GM21526 (cell line): ENCODE measurements around the gene TMEM72.

Experiments used
- ATAC-seq: cut with Tn5 transposase; IDR thresholded peaks from one replicate; pipeline ENCODE4 v1.9.1; 2021; ENCODE audit warnings: moderate library complexity; ENCODE audit not compliant: unreplicated experiment, low FRiP score

Gene TMEM72

GRCh38 chr10:44965104-44965503 lies 54.0 kb downstream of the TMEM72 start:
- no peak for ATAC-seq

GRCh38 chr10:44965651-44966097 lies 54.5 kb downstream of the TMEM72 start:
- ATAC-seq: no peak

GRCh38 chr10:44966129-44966815 lies 55.1 kb downstream of the TMEM72 start:
- no peak for ATAC-seq

DNA sequence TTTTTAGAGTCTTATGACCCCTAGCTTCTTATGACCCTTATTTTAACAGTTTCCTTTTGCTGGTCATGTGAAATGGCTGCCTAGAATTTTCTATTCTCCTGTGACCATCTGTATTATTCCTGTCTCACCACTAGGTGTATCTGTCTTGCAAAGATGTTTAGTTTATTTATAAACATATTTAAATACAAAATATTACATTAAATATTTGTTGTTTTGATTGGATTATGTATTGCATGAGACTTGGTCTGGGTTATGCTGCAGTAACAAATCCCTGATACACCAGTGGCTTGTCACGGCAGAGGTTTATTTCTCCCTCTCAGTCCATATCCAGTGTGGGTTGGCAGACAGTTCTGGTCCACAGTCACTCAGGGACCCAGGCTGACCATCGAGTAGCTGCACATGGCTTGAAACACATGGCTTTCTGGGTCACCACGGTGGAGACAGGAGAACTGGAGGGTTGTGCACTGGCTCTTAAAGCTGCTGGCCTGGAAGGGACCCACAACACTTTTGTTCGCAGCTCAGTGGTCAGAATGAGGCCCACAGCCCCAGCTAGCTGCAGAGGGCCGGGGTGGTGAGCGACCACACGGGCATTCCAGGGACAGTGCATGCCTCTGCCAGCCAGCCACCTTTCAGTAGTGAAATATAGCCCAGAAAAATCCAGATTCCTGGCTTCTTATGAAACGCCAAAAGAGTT lies 55.8 kb downstream of the TMEM72 start:
- ATAC-seq: no peak

DNA sequence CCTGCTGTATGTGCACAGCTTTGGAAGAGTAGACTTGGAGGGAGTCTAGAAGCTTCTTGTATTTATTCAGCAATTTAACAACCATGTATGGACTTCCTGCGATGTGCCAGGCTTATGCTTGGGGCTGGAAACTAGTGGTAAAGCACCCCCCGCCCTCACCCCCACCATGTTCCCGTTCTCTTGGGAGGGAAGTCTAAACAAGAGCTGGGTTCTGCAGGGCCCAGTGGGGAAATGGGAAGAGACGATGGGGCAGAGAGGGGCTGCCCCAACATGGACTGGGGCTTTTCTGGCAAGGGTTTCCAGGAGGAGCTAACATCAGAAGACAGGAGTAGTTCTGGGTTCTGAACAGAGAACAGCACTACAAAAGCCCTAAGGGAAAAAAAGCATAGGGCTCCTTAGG lies 56.5 kb downstream of the TMEM72 start:
- ATAC-seq: no peak

DNA sequence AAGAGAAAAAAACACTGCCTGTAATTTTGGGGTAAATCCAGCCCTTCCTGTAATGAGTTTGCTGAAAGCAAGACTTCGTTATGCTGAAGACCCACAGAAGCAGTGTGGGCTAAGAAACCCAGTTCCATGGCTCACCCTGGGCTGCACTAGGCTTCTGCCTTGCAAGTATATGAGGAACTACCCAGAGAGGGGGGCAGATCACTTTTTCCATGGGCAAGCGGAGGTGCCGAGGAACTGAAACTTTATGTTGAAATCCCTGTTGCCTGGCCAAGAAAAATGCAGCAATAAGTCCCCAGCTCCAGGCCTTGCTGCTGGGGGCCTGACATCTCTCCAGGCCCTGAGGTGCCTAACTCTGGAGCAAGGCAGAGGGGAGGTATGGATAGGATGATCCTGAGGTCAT lies 57.0 kb downstream of the TMEM72 start:
- ATAC-seq: no peak

GRCh38 chr10:44968500-44969400 lies 57.6 kb downstream of the TMEM72 start:
- no peak for ATAC-seq

DNA sequence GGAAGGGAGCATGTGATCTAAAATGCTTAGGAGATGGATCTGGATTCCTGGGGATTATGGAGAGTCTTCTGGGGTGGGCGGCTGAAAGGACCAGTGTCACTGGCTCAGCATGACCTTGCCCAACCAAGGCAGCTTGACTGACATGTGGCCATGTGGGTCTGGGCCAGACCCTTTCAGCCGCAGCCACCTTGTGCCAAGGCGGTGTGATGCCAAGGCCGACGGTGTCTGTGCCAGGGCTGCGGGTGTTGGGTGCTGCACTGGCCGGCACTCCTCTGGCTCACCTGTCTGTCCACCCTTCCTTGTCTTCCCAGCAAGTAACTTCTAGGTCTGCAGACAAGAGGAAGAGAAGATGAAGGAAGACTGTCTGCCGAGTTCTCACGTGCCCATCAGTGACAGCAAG lies 58.7 kb downstream of the TMEM72 start:
- ATAC-seq: no peak

DNA sequence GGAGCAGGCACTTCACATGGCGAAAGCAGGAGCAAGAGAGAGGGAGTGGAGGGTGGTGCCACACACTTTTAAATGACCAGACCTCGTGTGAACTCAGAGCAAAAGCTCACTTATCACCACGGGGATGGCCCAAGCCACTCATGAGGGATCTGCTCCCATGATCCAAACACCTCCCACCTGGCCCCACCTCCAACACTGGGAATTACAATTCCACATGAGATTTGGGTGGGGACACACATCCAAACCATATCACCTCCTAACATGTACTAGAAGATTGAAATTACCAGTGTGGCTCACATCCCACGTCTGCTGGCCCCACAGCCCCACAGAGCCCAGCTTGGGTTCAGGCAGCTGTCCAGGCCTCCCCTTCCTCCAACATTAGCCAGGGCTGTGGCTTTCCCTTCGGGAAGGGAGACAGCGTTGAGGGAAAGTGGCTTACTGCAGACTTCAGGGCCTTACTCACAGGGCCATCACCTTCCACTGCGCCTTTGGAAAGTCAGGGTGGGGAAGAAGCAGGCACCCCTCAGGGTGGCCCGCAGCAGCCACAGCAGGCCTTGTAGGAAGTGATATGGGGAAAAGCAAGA lies 59.8 kb downstream of the TMEM72 start:
- no peak for ATAC-seq

DNA sequence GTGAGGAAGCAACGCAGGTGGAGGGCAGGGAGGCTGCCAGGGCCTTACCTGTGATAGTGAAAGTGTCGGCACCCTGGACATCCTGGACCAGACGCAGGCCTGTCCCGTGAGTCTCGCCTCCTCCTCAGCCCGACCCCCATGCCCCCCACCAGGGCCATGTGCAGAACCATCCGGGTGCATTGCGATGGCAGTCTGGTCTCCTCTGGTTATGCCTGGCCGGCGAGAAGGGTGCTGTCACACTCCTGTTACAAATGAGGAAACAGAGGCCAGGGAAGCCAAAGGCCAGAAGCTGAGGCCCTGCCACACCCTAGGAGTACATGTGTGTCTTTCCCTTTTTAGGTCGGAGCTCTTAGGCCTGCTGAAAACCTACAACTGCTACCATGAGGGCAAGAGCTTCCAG lies 60.3 kb downstream of the TMEM72 start:
- no peak for ATAC-seq

DNA sequence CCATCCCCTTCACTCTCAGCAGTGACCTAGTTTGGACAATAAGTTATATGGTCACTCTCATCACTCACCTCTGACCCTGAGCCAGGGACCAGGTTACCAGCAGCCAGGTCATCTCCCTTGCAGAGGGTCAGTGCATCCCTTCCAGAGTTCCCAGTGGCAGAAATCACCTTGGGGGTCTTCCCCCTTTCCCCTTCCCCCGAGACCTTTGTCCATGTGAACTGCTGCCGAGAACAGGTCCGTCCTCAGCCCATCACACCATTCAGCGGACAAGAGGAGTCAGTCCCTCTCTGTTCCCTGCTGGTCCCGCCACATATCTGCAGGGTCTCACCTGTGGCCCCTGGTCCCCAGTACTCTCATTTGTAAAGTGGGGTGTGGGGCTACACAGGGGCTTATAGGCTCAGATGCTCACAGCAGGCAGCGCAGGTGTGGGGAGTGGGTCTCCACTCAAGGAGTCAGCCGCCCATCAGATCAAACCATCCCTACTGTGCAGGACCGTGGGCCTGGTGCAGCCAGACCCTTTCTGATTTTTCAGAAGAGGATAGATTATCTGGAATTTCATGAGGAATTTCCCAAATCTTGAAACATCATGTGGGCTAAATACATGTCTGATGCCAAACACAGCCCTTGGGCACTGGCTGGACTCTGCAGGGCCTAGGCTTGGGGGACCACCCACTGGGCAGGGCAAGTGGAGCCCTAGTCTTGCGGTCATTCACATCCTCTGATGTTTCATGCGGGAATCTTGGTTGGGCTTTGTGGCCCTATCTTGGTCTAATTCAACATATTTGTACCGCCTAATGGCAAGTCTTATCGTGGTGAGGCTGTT lies 61.0 kb downstream of the TMEM72 start:
- no peak for ATAC-seq

DNA sequence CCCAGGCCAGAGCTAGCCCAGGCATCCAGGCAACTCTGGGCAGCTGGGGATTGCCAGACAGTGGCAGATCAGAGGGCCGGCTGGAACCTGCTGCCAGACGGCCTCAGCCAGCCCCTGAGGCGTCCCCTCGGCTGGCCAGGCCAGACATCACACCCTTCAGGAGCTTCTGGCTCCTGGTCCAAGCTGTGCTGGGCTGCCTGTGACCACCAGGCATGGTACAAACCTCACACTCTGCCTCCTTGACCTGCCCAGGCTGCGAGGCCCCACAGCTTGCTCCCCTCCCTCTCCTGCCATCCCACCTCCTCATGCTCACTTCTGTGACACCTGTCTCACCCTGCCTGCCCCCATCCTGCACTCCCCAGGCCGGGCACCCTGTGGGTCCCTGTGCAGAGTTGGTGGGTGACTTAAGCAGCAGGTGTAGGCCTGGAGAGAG lies 61.8 kb downstream of the TMEM72 start:
- ATAC-seq: no peak

DNA sequence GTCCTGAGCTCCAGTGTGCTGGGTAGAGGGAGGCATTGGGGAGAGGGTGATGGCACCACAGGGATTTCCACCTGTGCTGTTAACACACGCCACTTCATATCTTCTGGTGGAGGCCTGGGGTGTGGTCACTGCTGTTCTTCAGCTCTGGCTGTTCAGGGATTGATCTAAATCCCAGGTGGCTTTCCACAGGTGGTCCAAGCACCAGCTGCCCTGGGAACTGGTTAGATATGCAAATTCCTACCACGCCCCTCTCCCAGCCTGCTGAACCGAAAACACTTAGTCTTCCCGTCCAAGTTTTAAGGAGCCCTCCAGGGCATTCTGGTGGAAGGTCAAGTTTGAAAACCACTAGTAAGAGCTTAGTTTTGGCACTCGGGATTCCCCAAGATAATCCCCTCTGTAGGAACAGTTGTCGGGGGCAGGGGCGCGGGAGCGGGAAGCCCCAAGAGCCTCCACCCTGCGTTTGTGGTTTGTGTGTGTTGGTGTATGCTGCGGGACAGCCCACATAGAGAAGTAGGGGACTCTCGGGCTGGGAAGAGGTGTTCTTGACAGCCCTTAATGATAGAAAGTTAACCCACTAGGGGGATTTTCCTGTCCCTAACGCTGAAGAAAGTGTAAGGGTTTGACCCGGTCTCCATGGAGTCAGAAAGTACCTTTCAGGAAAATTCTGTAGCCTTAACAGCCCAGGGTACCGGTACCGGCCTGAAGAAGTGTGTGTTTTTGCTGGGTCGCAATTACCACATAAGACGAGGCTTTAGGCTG lies 62.4 kb downstream of the TMEM72 start:
- no peak for ATAC-seq

- peak; percentile 15 for ATAC-seq
Observed at GRCh38 chr10:44974082-44974627, 63.0 kb downstream of the TMEM72 start.

DNA sequence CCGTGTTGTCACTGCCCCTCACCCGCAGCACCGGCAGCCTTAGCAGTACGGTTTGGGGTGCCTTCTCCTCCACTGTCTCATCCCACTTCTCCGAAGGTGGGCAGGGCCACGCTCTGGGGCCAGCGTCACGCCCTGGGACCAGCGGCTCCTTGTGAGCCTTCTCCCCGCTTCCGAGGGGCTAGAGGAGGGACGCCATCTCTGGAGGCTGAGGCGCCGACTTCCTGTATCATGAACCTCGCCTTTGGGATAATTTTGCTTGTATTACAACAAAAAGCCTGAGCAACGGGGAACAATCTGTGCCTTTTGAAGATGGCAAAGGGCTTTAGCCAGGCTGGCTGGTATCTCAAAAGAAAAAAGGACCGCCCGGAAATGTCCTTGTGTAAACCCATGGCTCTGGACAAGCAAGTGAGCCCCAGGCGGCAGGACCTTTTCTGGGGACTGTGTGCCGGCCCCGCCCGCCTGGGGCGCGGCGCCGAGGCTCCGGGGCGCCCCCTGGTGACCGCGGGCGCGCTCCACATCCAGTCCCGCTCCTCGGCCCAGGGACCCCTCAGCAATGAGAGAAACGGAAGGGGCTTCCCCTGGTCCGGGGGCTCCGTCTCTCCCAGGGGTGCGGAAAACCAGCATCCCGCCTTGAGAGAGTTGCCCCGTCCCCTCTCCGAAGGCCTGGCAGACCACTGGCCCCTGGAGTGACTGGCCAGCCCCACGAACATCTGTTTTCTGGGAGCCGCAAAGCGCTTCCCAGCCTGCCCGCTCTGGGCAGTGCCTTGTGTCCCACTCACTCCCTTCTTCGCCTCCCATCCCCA lies 63.7 kb downstream of the TMEM72 start:
- ATAC-seq: peak; percentile 81

GRCh38 chr10:44975431-44976331 lies 64.5 kb downstream of the TMEM72 start:
- no peak for ATAC-seq
